NT2/D1 (cell line): ENCODE data around the gene KRTAP10-2.

ENCODE experiments used
- DNase-seq: peaks from one replicate; pipeline ENCODE4 v3.0.0-alpha.2; 2011; ENCODE audit warnings: low read depth, low spot score
- H3K27me3 ChIP-seq: 2 replicates; pipeline ENCODE4 v1.6.0; 2011; ENCODE audit warnings: mild to moderate bottlenecking; ENCODE audit not compliant: insufficient read length, insufficient read depth
- H3K36me3 ChIP-seq: 2 replicates; pipeline ENCODE4 v1.6.1; 2011; ENCODE audit warnings: mild to moderate bottlenecking, low read length, mixed read lengths; ENCODE audit not compliant: insufficient read depth, insufficient read length
- H3K4me1 ChIP-seq: 2 replicates; pipeline ENCODE4 v1.5.1; 2011; ENCODE audit not compliant: insufficient read depth, insufficient read length
- H3K4me3 ChIP-seq: 2 replicates; pipeline ENCODE4 v1.5.1; 2011; ENCODE audit warnings: low read depth; ENCODE audit not compliant: insufficient read length
- H3K9ac ChIP-seq: 2 replicates; pipeline ENCODE4 v1.6.0; 2011; ENCODE audit warnings: low read depth; ENCODE audit not compliant: insufficient read length
- H3K9me3 ChIP-seq: 2 replicates; pipeline ENCODE4 v1.5.1; 2011; ENCODE audit warnings: mild to moderate bottlenecking, low read length; ENCODE audit not compliant: insufficient read depth
- SUZ12 ChIP-seq: IDR thresholded peaks from 2 replicates; pipeline ENCODE4 v1.6.1; 2011; ENCODE audit not compliant: insufficient read length, insufficient read depth; ENCODE audit errors: extremely low read depth
- YY1 ChIP-seq: IDR thresholded peaks from 2 replicates; pipeline ENCODE4 v1.6.1; 2011; ENCODE audit not compliant: insufficient read length, insufficient read depth
- ZNF274 ChIP-seq: IDR thresholded peaks from 2 replicates; pipeline ENCODE4 v1.6.1; 2011; ENCODE audit warnings: mild to moderate bottlenecking, low read depth, low read length

Gene KRTAP10-2

DNA sequence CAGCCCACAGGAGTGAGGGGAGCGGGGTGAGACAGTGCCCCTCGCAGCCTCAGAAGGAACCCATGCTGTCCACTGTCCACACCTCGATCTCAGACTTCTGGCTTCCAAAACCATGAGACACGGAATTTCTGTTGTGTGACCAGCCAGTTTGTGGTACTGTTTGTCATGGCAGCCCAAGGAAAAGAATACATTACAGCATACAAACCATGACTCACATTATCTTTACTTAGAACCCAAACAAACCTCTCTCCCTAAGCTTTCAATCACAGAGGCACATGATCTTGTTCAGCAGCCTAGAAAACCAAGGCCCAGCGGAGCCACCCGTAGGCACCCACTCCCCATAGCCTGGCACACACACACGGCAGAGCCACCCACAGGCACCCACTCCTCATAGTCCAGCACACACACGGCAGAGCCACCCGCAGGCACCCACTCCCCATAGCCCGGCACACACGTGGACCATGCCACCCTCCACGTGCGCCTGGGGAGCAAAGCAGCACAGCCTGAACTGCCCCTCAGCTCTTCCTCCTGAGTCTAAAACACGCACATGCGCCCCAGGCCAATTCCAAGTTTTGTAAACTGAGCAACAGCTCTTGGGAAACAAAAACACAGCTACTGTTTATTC lies 21.8 kb upstream of the KRTAP10-2 start:
- Histone ChIP-seq H3K9ac (no peak overlapping the region), H3K4me1 (peaks cover 3% of the 10 kb centered on the region), H3K36me3 (no peaks in the 10 kb centered on the region), H3K4me3 (no peak overlapping the region), H3K9me3 (peaks cover 32% of the 10 kb centered on the region), H3K27me3 (no peaks in the 10 kb centered on the region)
- no peak for DNase-seq
- TF ChIP-seq ZNF274 (no peak), SUZ12 (no peak), YY1 (no peak)

- H3K9me3 ChIP-seq: peaks cover 23% of the 10 kb centered on the region
- H3K36me3 ChIP-seq: no peaks in the 10 kb centered on the region
- H3K4me3 ChIP-seq: no peak overlapping the region
- TF ChIP-seq SUZ12 (no peak), ZNF274 (no peak), YY1 (no peak)
- H3K4me1 ChIP-seq: peaks cover 3% of the 10 kb centered on the region
- H3K9ac ChIP-seq: no peak overlapping the region
- no peak for DNase-seq
- H3K27me3 ChIP-seq: no peaks in the 10 kb centered on the region
These were observed 20.8 kb upstream of the KRTAP10-2 start for GRCh38 chr21:44571844-44572782.

- no peak for DNase-seq
- TF ChIP-seq SUZ12 (no peak), ZNF274 (no peak), YY1 (no peak)
- Histone ChIP-seq H3K4me1 (peaks cover 3% of the 10 kb centered on the region), H3K9ac (no peak overlapping the region), H3K36me3 (no peaks in the 10 kb centered on the region), H3K9me3 (peaks cover 16% of the 10 kb centered on the region; the same call in 1 of the 2 replicates), H3K4me3 (no peak overlapping the region), H3K27me3 (no peaks in the 10 kb centered on the region)
These were observed 20.0 kb upstream of the KRTAP10-2 start for GRCh38 chr21:44571296-44571695.

DNA sequence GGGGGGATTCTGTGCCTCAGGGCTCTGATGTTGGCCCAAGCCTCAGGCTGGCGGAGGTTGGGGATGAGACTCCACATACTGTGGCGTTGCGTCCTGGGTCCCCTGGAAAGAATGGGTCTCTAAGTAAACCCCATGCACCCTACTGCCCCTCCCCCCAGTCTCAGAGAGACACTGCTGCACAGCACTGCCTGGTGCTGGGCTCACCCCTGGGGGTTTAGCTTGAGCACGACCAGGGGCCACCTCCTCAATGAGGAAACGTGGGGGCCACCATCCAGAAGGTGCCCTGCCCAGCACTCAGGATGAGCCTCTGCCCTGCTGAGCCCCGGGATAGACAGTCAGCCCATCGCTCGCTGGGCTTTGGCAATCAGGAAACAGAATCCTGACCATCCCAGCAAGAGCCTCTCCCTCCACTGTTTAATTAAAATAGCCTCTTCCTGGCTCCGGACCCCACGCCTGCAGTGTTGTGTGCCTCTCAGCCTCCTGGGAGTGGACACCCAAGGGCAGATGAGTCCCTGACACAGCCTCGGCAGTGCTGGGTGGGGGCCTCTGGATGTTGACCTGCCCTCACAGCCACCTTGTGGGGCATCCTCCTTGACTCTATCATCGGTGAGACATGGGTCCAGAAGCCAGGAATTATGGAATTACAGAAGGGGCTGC lies 18.7 kb upstream of the KRTAP10-2 start:
- Histone ChIP-seq H3K4me3 (no peak overlapping the region), H3K9ac (no peak overlapping the region), H3K9me3 (peaks cover 16% of the 10 kb centered on the region; the same call in 1 of the 2 replicates), H3K27me3 (no peaks in the 10 kb centered on the region), H3K36me3 (no peaks in the 10 kb centered on the region), H3K4me1 (peaks cover 3% of the 10 kb centered on the region)
- DNase-seq: no peak
- no peak for TF ChIP-seq YY1
- no peak for TF ChIP-seq ZNF274
- TF ChIP-seq SUZ12: no peak

- Histone ChIP-seq H3K4me1 (no peaks in the 10 kb centered on the region), H3K4me3 (no peak overlapping the region), H3K9me3 (peaks cover 16% of the 10 kb centered on the region; the same call in 1 of the 2 replicates), H3K36me3 (no peaks in the 10 kb centered on the region), H3K27me3 (no peaks in the 10 kb centered on the region), H3K9ac (no peak overlapping the region)
- TF ChIP-seq ZNF274 (no peak), YY1 (no peak), SUZ12 (no peak)
- DNase-seq: no peak
These were observed 17.6 kb upstream of the KRTAP10-2 start for GRCh38 chr21:44568667-44569556.

DNA sequence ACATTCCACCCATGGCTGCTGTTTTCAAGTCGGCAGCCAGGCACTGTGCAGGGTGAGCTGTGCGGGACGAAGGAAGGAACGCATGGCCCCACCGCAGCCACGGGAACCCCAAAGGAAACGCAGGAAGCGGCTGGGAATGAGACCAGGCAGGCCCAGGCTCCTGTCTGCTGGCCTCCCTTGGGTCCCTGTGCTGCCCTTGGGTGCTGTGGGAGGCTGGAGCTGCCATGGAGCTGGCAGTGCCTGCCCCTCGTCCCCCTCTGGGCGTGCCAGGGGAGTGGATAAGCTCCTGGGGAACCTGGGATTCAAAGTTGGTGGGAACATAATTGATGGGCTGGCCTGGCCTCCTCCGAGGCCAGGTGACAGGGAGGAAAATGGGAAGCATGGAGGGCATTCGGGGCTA lies 17.0 kb upstream of the KRTAP10-2 start:
- Histone ChIP-seq H3K4me1 (no peaks in the 10 kb centered on the region), H3K9me3 (peaks cover 16% of the 10 kb centered on the region), H3K36me3 (no peaks in the 10 kb centered on the region), H3K27me3 (no peaks in the 10 kb centered on the region), H3K9ac (no peak overlapping the region), H3K4me3 (no peak overlapping the region)
- no peak for DNase-seq
- no peak for TF ChIP-seq ZNF274
- TF ChIP-seq SUZ12: no peak
- TF ChIP-seq YY1: no peak
